ENCODE data around the gene PSMB9. TPM values are rescaled to one million over a fixed set of nuclear protein-coding genes. Genes with fewer than 3 reads are reported as not detected.
"Not testable (repeated sequence)": the region's sequence is repeated elsewhere in the genome, so short reads cannot be mapped to it uniquely, and the experiment has no call there.

The PSMB9 gene
- total and polyA plus RNA-seq, 5 donors = 8.2 to 22.7 (median 16.9) TPM

- WGBS = 61% methylated on average over 10 of the region's 10 CpGs
- ATAC-seq = no peak
- Histone ChIP-seq H3K27ac (ENCODE audit: low read length) (no peak overlapping the region), H3K4me1 (ENCODE audit: control insufficient read depth, insufficient read depth, low read length) (no peaks in the 10 kb centered on the region), H3K4me3 (ENCODE audit: low read length) (no peak overlapping the region), H3K27me3 (ENCODE audit: control insufficient read depth, insufficient read depth) (no peaks in the 10 kb centered on the region), H3K9me3 (ENCODE audit: control insufficient read depth, low read length) (no peaks in the 10 kb centered on the region)
- no peak for DNase-seq
- intact Hi-C loops (cut with DNase I) = loop anchor here in 2 of 4 donors (2.0 to 5.0 kb wide), 3 partner anchors 27 to 449 kb away; partner anchors contain the start of gene TAP2 (in 1 of the 2)
Measured at GRCh38 chr6:32865724-32866443, 11.9 kb downstream of the PSMB9 start.

- Histone ChIP-seq H3K27me3 (ENCODE audit: control insufficient read depth, insufficient read depth) (no peaks in the 10 kb centered on the region), H3K27ac (ENCODE audit: low read length) (no peak overlapping the region), H3K9me3 (ENCODE audit: control insufficient read depth, low read length) (no peaks in the 10 kb centered on the region), H3K4me1 (ENCODE audit: control insufficient read depth, insufficient read depth, low read length) (no peaks in the 10 kb centered on the region), H3K4me3 (ENCODE audit: low read length) (no peak overlapping the region)
- WGBS = 54% methylated on average over 3 of the region's 3 CpGs
- ATAC-seq (peak; percentile 16 to 60), DNase-seq (no peak)
- intact Hi-C loops (cut with DNase I) = loop anchor here in 2 of 4 donors (2.0 to 5.0 kb wide), 3 partner anchors 28 to 450 kb away; partner anchors contain the start of gene TAP2 (in 1 of the 2)
Measured at GRCh38 chr6:32867022-32867477, 13.1 kb downstream of the PSMB9 start.

GRCh38 chr6:32867554-32868256, 13.7 kb downstream of the PSMB9 start:
- intact Hi-C loops (cut with DNase I) = loop anchor here in 3 of 4 donors (2.0 to 5.0 kb wide), 3 partner anchors 29 to 450 kb away; partner anchors contain the start of gene TAP2 (in 2 of the 3)
- Histone ChIP-seq H3K4me3 (ENCODE audit: low read length) (no peak overlapping the region), H3K27ac (ENCODE audit: low read length) (no peak overlapping the region), H3K4me1 (ENCODE audit: control insufficient read depth, insufficient read depth, low read length) (no peaks in the 10 kb centered on the region), H3K9me3 (ENCODE audit: control insufficient read depth, low read length) (no peaks in the 10 kb centered on the region), H3K27me3 (ENCODE audit: control insufficient read depth, insufficient read depth) (no peaks in the 10 kb centered on the region)
- WGBS = 33% methylated on average over 8 of the region's 8 CpGs
- DNase-seq (no peak), ATAC-seq (peak in 1 of 2 donors; percentile 40)

- H3K27me3 ChIP-seq (ENCODE audit: control insufficient read depth, insufficient read depth) = no peaks in the 10 kb centered on the region
- peak; percentile 66 to 88 for ATAC-seq
- H3K9me3 ChIP-seq (ENCODE audit: control insufficient read depth, low read length) = no peaks in the 10 kb centered on the region
- 12% methylated on average over 5 of the region's 5 CpGs for WGBS
- peak; percentile 78 to 91 (median 82) for DNase-seq
- intact Hi-C loops (cut with DNase I) = loop anchor here in 3 of 4 donors (2.0 to 5.0 kb wide), 3 partner anchors 30 to 451 kb away; partner anchors contain the start of gene TAP2 (in 1 of the 3)
- no peak overlapping the region for H3K27ac ChIP-seq (ENCODE audit: low read length)
- H3K4me1 ChIP-seq (ENCODE audit: control insufficient read depth, insufficient read depth, low read length) = no peaks in the 10 kb centered on the region
- no peak overlapping the region for H3K4me3 ChIP-seq (ENCODE audit: low read length)
Measured at GRCh38 chr6:32868257-32868788, 14.3 kb downstream of the PSMB9 start.

GRCh38 chr6:32873947-32874346, 20.0 kb downstream of the PSMB9 start:
- H3K27me3 ChIP-seq (ENCODE audit: control insufficient read depth, insufficient read depth); ATAC-seq; H3K4me3 ChIP-seq (ENCODE audit: low read length); intact Hi-C loops (cut with DNase I); H3K27ac ChIP-seq (ENCODE audit: low read length); H3K9me3 ChIP-seq (ENCODE audit: control insufficient read depth, low read length); H3K4me1 ChIP-seq (ENCODE audit: control insufficient read depth, insufficient read depth, low read length); DNase-seq: not testable (repeated sequence)
- WGBS = 38% methylated on average over 1 of the region's 1 CpG

GRCh38 chr6:32876603-32877002, 22.6 kb downstream of the PSMB9 start:
- H3K4me3 ChIP-seq (ENCODE audit: low read length) = no peak overlapping the region
- intact Hi-C loops (cut with DNase I) = no loop called here
- no peak for ATAC-seq
- H3K27ac ChIP-seq (ENCODE audit: low read length) = no peak overlapping the region
- no peaks in the 10 kb centered on the region for H3K9me3 ChIP-seq (ENCODE audit: control insufficient read depth, low read length)
- no peaks in the 10 kb centered on the region for H3K4me1 ChIP-seq (ENCODE audit: control insufficient read depth, insufficient read depth, low read length)
- 91% methylated on average over 2 of the region's 2 CpGs for WGBS
- no peak for DNase-seq
- no peaks in the 10 kb centered on the region for H3K27me3 ChIP-seq (ENCODE audit: control insufficient read depth, insufficient read depth)

GRCh38 chr6:32879691-32880090, 25.7 kb downstream of the PSMB9 start:
- no peak for ATAC-seq
- H3K27ac ChIP-seq (ENCODE audit: low read length) = no peak overlapping the region
- DNase-seq = peak in 1 of 3 donors; percentile 49
- H3K27me3 ChIP-seq (ENCODE audit: control insufficient read depth, insufficient read depth) = no peaks in the 10 kb centered on the region
- WGBS = 49% methylated on average over 35 of the region's 35 CpGs
- no peaks in the 10 kb centered on the region for H3K9me3 ChIP-seq (ENCODE audit: control insufficient read depth, low read length)
- no peak overlapping the region for H3K4me3 ChIP-seq (ENCODE audit: low read length)
- H3K4me1 ChIP-seq (ENCODE audit: control insufficient read depth, insufficient read depth, low read length) = no peaks in the 10 kb centered on the region
- intact Hi-C loops (cut with DNase I) = loop anchor here in 1 of 4 donors (10.0 kb wide), 1 partner anchor 105 kb away; no protein-coding TSS in a partner anchor

GRCh38 chr6:32880962-32881361, 27.0 kb downstream of the PSMB9 start:
- WGBS = 80% methylated on average over 3 of the region's 3 CpGs
- intact Hi-C loops (cut with DNase I) = loop anchor here in 1 of 4 donors (10.0 kb wide), 1 partner anchor 104 kb away; no protein-coding TSS in a partner anchor
- H3K9me3 ChIP-seq (ENCODE audit: control insufficient read depth, low read length); H3K27me3 ChIP-seq (ENCODE audit: control insufficient read depth, insufficient read depth); H3K4me3 ChIP-seq (ENCODE audit: low read length); H3K4me1 ChIP-seq (ENCODE audit: control insufficient read depth, insufficient read depth, low read length); DNase-seq; ATAC-seq; H3K27ac ChIP-seq (ENCODE audit: low read length): not testable (repeated sequence)

- no peaks in the 10 kb centered on the region for H3K4me1 ChIP-seq (ENCODE audit: control insufficient read depth, insufficient read depth, low read length)
- ATAC-seq (no peak), DNase-seq (no peak)
- H3K27ac ChIP-seq (ENCODE audit: low read length) = no peak overlapping the region
- no peaks in the 10 kb centered on the region for H3K9me3 ChIP-seq (ENCODE audit: control insufficient read depth, low read length)
- WGBS = 26% methylated on average over 1 of the region's 1 CpG
- intact Hi-C loops (cut with DNase I) = loop anchor here in 1 of 4 donors (10.0 kb wide), 1 partner anchor 102 kb away; no protein-coding TSS in a partner anchor
- no peaks in the 10 kb centered on the region for H3K27me3 ChIP-seq (ENCODE audit: control insufficient read depth, insufficient read depth)
- H3K4me3 ChIP-seq (ENCODE audit: low read length) = no peak overlapping the region
Measured at GRCh38 chr6:32882879-32883250, 28.9 kb downstream of the PSMB9 start.

- H3K4me1 ChIP-seq (ENCODE audit: control insufficient read depth, insufficient read depth, low read length) = no peaks in the 10 kb centered on the region
- no peaks in the 10 kb centered on the region for H3K27me3 ChIP-seq (ENCODE audit: control insufficient read depth, insufficient read depth)
- no peak overlapping the region for H3K4me3 ChIP-seq (ENCODE audit: low read length)
- intact Hi-C loops (cut with DNase I) = loop anchor here in 2 of 4 donors (2.0 to 10.0 kb wide), 2 partner anchors 101 kb away; no protein-coding TSS in a partner anchor
- WGBS = 12% methylated on average over 5 of the region's 5 CpGs
- ATAC-seq = peak; percentile 89
- H3K9me3 ChIP-seq (ENCODE audit: control insufficient read depth, low read length) = no peaks in the 10 kb centered on the region
- DNase-seq = peak; percentile 61 to 73 (median 66)
- H3K27ac ChIP-seq (ENCODE audit: low read length) = no peak overlapping the region
Measured at GRCh38 chr6:32883789-32884188, 29.8 kb downstream of the PSMB9 start.
